SK-N-SH treated with all-trans-retinoic acid at 6 μM for 48 hours (cell line): Measurements from ENCODE around the gene YEATS2.
"Not testable (repeated sequence)": the region's sequence is repeated elsewhere in the genome, so short reads cannot be mapped to it uniquely, and the experiment has no call there.

Experiments
- ATAC-seq: fragments of 200-7000 bp; cut with Tn5 transposase; 3 replicates; pipeline ENCODE4 v1.9.1; 2020; ENCODE audit warnings: mild to moderate bottlenecking, moderate library complexity
- ARNTL ChIP-seq: fragments of 450-650 bp; formaldehyde crosslinking; IDR thresholded peaks from 2 replicates; pipeline ENCODE4 v1.5.0; 2020; ENCODE audit warnings: low read depth, mild to moderate bottlenecking, moderate library complexity, borderline replicate concordance
- BACH2 ChIP-seq: fragments of 250-450 bp; sonication (Bioruptor Pico); IDR thresholded peaks from 2 replicates; pipeline ENCODE4 v1.9.0; 2021; ENCODE audit warnings: mild to moderate bottlenecking, borderline replicate concordance
- CSDC2 ChIP-seq: fragments of 250-450 bp; sonication (Bioruptor Pico); IDR thresholded peaks from 2 replicates; pipeline ENCODE4 v1.5.0; 2020; ENCODE audit warnings: mild to moderate bottlenecking, moderate library complexity
- ESRRG ChIP-seq: fragments of 250-450 bp; sonication (Bioruptor Pico); IDR thresholded peaks from 2 replicates; pipeline ENCODE4 v1.6.1; 2021; ENCODE audit warnings: mild to moderate bottlenecking
- GLIS3 ChIP-seq: fragments of 250-450 bp; sonication (Bioruptor Pico); IDR thresholded peaks from 2 replicates; pipeline ENCODE4 v1.5.0; 2020; ENCODE audit warnings: mild to moderate bottlenecking, moderate library complexity
- ISL1 ChIP-seq: fragments of 250-450 bp; sonication (Bioruptor Pico); IDR thresholded peaks from 2 replicates; pipeline ENCODE4 v2.1.2; 2022; ENCODE audit warnings: mild to moderate bottlenecking, moderate library complexity
- OSR1 ChIP-seq: fragments of 250-450 bp; sonication (Bioruptor Pico); IDR thresholded peaks from 2 replicates; pipeline ENCODE4 v1.8.0; 2022; ENCODE audit warnings: moderate library complexity, mild to moderate bottlenecking, inconsistent platforms
- PPARA ChIP-seq: fragments of 250-450 bp; sonication (Bioruptor Pico); IDR thresholded peaks from 2 replicates; pipeline ENCODE4 v1.5.0; 2020; ENCODE audit warnings: mild to moderate bottlenecking, borderline replicate concordance
- RARB ChIP-seq: fragments of 250-450 bp; sonication (Bioruptor Pico); IDR thresholded peaks from 2 replicates; pipeline ENCODE4 v1.8.0; 2021; ENCODE audit warnings: mild to moderate bottlenecking, moderate library complexity
- SNAI2 ChIP-seq: fragments of 250-450 bp; sonication (Bioruptor Pico); IDR thresholded peaks from 2 replicates; pipeline ENCODE4 v1.5.0; 2020; ENCODE audit warnings: mild to moderate bottlenecking, moderate library complexity
- TCF4 ChIP-seq: fragments of 250-450 bp; sonication (Bioruptor Pico); IDR thresholded peaks from 2 replicates; pipeline ENCODE4 v1.8.0; 2021; ENCODE audit warnings: mild to moderate bottlenecking, moderate library complexity, borderline replicate concordance
- TOX ChIP-seq: fragments of 250-450 bp; sonication (Bioruptor Pico); IDR thresholded peaks from 2 replicates; pipeline ENCODE4 v1.8.0; 2021; ENCODE audit warnings: mild to moderate bottlenecking, moderate library complexity, borderline replicate concordance
- ZC3H10 ChIP-seq: fragments of 250-450 bp; sonication (Bioruptor Pico); IDR thresholded peaks from 2 replicates; pipeline ENCODE4 v1.5.1; 2021; ENCODE audit warnings: mild to moderate bottlenecking, moderate library complexity
- ZFP3 ChIP-seq: fragments of 250-450 bp; sonication (Bioruptor Pico); IDR thresholded peaks from 2 replicates; pipeline ENCODE4 v1.5.0; 2020; ENCODE audit warnings: mild to moderate bottlenecking, moderate library complexity
- ZFP30 ChIP-seq: fragments of 450-650 bp; formaldehyde crosslinking; IDR thresholded peaks from 2 replicates; pipeline ENCODE4 v1.5.0; 2022; ENCODE audit warnings: mild to moderate bottlenecking, moderate library complexity
- ZNF565 ChIP-seq: fragments of 450-650 bp; formaldehyde crosslinking; conservative IDR thresholded peaks from 2 replicates; pipeline ENCODE4 v1.5.0; 2020; ENCODE audit warnings: low read depth, mild to moderate bottlenecking, moderate library complexity
- ZNF70 ChIP-seq: fragments of 450-650 bp; formaldehyde crosslinking; IDR thresholded peaks from 2 replicates; pipeline ENCODE4 v1.5.0; 2020; ENCODE audit warnings: mild to moderate bottlenecking, moderate library complexity
- ZNF8 ChIP-seq: fragments of 450-650 bp; formaldehyde crosslinking; IDR thresholded peaks from 2 replicates; pipeline ENCODE4 v1.5.0; 2020; ENCODE audit warnings: mild to moderate bottlenecking, moderate library complexity
- TF ChIP-seq, protein P1 (sequence below): fragments of 250-450 bp; sonication (Bioruptor Pico); IDR thresholded peaks from 2 replicates; pipeline ENCODE4 v1.8.0; 2021; ENCODE audit warnings: low read depth, mild to moderate bottlenecking, moderate library complexity, borderline replicate concordance
- TF ChIP-seq, protein P2 (sequence below): fragments of 250-450 bp; sonication (Bioruptor Pico); IDR thresholded peaks from 2 replicates; pipeline ENCODE4 v1.8.0; 2020; ENCODE audit warnings: mild to moderate bottlenecking, moderate library complexity, borderline replicate concordance
- TF ChIP-seq, protein P3 (sequence below): fragments of 250-450 bp; sonication (Bioruptor Pico); IDR thresholded peaks from 2 replicates; pipeline ENCODE4 v1.5.1; 2020; ENCODE audit warnings: low read depth, mild to moderate bottlenecking, moderate library complexity
- TF ChIP-seq, protein P4 (sequence below): fragments of 250-450 bp; sonication (Bioruptor Pico); IDR thresholded peaks from 2 replicates; pipeline ENCODE4 v1.5.1; 2021; ENCODE audit warnings: mild to moderate bottlenecking, moderate library complexity

YEATS2 gene

DNA sequence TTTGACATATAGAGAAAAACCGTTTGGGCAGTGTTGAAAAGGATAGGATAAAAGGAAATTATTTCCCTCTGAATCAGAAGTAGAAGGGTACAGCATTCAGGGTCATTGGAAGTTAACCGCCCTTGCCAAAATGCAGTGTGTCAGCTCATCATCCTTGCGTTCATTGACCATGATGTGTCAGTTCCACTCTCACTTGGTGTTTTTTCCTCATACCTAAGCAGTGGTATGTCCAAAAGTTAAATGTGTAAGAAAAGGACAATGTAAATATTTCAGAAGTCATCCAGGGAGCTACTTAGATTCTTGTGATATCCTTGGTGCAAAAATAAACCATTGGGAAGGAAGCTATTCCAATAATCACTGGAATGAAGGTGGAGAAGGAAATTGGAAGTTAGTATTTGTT, 77.0 kb downstream of the YEATS2 start:
- TF ChIP-seq ZFP30 (CRISPR knock-in tag), result no peak
- TF ChIP-seq ISL1 (CRISPR knock-in tag), result no peak
- TF ChIP-seq TCF4 (CRISPR knock-in tag), result no peak
- TF ChIP-seq BACH2 (CRISPR knock-in tag), result no peak
- TF ChIP-seq OSR1 (CRISPR knock-in tag), result no peak
- TF ChIP-seq CSDC2 (CRISPR knock-in tag), result no peak
- no peak for TF ChIP-seq PPARA (CRISPR knock-in tag)
- TF ChIP-seq SNAI2 (CRISPR knock-in tag), result no peak
- TF ChIP-seq ZNF565 (CRISPR knock-in tag), result no peak
- no peak for TF ChIP-seq ZFP3 (CRISPR knock-in tag)
- no peak for TF ChIP-seq ESRRG (CRISPR knock-in tag)
- no peak for TF ChIP-seq ZNF8 (CRISPR knock-in tag)
- TF ChIP-seq ZNF70, result no peak
- TF ChIP-seq ZC3H10 (CRISPR knock-in tag), result no peak
- TF ChIP-seq ARNTL, result no peak
- TF ChIP-seq, protein P1, sequence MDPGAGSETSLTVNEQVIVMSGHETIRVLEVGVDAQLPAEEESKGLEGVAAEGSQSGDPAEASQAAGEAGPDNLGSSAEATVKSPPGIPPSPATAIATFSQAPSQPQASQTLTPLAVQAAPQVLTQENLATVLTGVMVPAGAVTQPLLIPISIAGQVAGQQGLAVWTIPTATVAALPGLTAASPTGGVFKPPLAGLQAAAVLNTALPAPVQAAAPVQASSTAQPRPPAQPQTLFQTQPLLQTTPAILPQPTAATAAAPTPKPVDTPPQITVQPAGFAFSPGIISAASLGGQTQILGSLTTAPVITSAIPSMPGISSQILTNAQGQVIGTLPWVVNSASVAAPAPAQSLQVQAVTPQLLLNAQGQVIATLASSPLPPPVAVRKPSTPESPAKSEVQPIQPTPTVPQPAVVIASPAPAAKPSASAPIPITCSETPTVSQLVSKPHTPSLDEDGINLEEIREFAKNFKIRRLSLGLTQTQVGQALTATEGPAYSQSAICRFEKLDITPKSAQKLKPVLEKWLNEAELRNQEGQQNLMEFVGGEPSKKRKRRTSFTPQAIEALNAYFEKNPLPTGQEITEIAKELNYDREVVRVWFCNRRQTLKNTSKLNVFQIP, result no peak
- ATAC-seq, result no peak

DNA sequence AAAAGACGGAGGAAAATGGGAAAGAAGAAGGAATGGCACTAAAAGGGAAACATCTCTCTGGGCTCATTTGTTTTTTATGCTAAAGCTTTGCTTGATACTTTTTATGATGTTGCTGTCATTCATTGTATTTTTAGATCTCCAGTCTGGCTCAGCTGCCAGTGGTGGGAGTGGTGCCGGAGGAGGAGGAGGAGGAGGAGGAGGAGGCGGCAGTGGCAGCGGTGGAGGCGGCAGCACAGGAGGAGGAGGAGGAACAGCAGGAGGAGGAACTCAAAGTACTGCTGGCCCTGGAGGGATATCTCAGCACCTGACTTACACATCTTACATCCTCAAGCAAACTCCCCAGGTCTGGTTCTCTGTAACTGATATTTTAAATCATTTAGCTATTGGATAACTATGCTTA, 78.2 kb downstream of the YEATS2 start:
- TF ChIP-seq RARB (no peak), ISL1 (CRISPR knock-in tag) (no peak), ZNF565 (CRISPR knock-in tag) (no peak), SNAI2 (CRISPR knock-in tag) (no peak), ESRRG (CRISPR knock-in tag) (no peak), ZFP30 (CRISPR knock-in tag) (no peak), PPARA (CRISPR knock-in tag) (no peak), ARNTL (no peak), ZFP3 (CRISPR knock-in tag) (no peak), GLIS3 (CRISPR knock-in tag) (no peak), TOX (CRISPR knock-in tag) (no peak), TCF4 (CRISPR knock-in tag) (no peak), CSDC2 (CRISPR knock-in tag) (no peak), BACH2 (CRISPR knock-in tag) (no peak)
- TF ChIP-seq, protein P2, sequence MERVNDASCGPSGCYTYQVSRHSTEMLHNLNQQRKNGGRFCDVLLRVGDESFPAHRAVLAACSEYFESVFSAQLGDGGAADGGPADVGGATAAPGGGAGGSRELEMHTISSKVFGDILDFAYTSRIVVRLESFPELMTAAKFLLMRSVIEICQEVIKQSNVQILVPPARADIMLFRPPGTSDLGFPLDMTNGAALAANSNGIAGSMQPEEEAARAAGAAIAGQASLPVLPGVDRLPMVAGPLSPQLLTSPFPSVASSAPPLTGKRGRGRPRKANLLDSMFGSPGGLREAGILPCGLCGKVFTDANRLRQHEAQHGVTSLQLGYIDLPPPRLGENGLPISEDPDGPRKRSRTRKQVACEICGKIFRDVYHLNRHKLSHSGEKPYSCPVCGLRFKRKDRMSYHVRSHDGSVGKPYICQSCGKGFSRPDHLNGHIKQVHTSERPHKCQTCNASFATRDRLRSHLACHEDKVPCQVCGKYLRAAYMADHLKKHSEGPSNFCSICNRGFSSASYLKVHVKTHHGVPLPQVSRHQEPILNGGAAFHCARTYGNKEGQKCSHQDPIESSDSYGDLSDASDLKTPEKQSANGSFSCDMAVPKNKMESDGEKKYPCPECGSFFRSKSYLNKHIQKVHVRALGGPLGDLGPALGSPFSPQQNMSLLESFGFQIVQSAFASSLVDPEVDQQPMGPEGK, result no peak
- TF ChIP-seq, protein P3, sequence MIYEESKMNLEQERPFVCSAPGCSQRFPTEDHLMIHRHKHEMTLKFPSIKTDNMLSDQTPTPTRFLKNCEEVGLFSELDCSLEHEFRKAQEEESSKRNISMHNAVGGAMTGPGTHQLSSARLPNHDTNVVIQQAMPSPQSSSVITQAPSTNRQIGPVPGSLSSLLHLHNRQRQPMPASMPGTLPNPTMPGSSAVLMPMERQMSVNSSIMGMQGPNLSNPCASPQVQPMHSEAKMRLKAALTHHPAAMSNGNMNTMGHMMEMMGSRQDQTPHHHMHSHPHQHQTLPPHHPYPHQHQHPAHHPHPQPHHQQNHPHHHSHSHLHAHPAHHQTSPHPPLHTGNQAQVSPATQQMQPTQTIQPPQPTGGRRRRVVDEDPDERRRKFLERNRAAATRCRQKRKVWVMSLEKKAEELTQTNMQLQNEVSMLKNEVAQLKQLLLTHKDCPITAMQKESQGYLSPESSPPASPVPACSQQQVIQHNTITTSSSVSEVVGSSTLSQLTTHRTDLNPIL (CRISPR knock-in tag), result no peak
- TF ChIP-seq, protein P1, result no peak
- TF ChIP-seq, protein P4, sequence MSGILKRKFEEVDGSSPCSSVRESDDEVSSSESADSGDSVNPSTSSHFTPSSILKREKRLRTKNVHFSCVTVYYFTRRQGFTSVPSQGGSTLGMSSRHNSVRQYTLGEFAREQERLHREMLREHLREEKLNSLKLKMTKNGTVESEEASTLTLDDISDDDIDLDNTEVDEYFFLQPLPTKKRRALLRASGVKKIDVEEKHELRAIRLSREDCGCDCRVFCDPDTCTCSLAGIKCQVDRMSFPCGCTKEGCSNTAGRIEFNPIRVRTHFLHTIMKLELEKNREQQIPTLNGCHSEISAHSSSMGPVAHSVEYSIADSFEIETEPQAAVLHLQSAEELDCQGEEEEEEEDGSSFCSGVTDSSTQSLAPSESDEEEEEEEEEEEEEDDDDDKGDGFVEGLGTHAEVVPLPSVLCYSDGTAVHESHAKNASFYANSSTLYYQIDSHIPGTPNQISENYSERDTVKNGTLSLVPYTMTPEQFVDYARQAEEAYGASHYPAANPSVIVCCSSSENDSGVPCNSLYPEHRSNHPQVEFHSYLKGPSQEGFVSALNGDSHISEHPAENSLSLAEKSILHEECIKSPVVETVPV, result no peak
- no peak for ATAC-seq

DNA sequence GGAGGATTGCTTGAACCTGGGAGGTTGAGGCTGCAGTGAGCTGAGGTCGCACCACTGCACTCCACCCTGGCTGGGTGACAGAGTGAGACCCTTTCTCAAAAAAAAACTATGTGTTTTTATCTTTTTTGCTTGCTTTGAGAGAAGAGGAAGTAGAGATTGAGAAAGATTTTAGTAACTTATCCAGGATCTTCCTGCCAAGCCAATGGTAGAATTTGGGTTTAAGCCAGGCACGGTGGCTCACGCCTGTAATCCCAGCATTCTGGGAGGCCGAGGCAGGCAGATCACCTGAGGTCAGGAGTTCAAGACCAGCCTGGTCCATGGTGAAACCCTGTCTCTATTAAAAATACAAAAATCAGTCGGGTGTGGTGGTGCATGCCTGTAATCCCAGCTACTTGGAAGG, 78.9 kb downstream of the YEATS2 start:
- not testable (repeated sequence) for ATAC-seq
